ENCODE measurements around the gene TIMP2. TPM values are rescaled to one million over a fixed set of nuclear protein-coding genes. Genes with fewer than 3 reads are reported as not detected.

TIMP2 gene
- total and polyA plus RNA-seq, 2 of the 13 experiments (the other 11 are each of a cell fraction or from before 2014, with no cell fraction given) = 3.8 to 8.5 TPM

DNA sequence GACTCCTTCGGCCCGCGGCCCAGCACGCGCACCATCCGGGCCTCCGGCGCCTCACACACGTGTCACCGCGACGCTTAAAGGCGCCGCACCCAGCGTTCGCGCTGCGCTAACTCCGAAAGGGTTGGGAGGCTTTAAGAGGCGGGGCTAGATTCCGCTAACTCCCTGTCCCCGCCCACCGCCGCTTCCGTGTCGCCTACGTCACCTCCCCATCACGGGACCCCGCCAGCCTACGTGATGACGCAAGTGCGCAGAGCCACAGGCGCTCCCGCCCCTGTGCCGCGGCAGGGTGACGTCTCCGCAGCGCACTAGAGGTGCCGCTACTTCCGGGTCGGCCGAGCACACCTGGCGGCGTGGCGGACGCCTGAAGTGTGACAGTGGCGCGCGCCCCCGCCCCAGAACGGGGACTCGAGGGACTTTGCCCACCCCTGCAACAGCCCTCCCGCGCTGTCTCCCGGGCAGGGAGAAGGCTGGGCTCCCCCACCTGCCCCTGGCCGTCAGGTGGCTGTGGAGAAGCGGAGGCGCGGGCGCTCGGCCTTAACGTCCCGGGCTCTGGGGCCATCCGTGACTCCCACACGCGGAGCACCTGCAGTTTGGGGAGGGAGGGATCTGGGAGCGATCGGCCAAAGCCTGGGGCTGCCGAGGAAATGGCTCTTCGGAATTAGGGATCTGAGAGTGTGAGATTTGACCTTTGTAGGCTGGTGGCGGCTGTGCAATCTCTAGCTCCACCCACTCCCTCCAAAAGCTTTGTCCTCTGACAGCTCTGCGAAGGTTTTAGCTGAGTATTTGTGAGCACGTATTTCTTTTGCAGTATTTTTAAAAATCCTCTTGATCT is 84.2 kb downstream of the TIMP2 start, which contains the start of gene USP36 (continued):
- TF ChIP-seq ZNF205 (CRISPR knock-in tag; IDR thresholded peaks at IDR 0.05) (peak; percentile 95), KLF16 (CRISPR knock-in tag; IDR thresholded peaks at IDR 0.05) (peak in 1 of 2 experiments; percentile 95; a peak in 2 of 4 replicates), STAG1 (CRISPR knock-in tag; IDR thresholded peaks at IDR 0.05) (peak; percentile 35), ZNF333 (CRISPR knock-in tag; IDR thresholded peaks at IDR 0.05; ENCODE audit: borderline replicate concordance) (peak; percentile 74; the same call in 1 of the 2 replicates), POGZ (CRISPR knock-in tag; IDR thresholded peaks at IDR 0.05) (peak; percentile 96), BCL6 (CRISPR knock-in tag; IDR thresholded peaks at IDR 0.05) (peak; percentile 77), SNAI1 (CRISPR knock-in tag; IDR thresholded peaks at IDR 0.05; ENCODE audit: borderline replicate concordance) (no peak), ZNF253 (CRISPR knock-in tag; IDR thresholded peaks at IDR 0.05; ENCODE audit: borderline replicate concordance) (no peak), HHEX (CRISPR knock-in tag; IDR thresholded peaks at IDR 0.05) (0 out of 2 replicates have a peak, but pooled peaks have one; percentile 9), ZNF543 (CRISPR knock-in tag; IDR thresholded peaks at IDR 0.05) (peak; percentile 93), DNMT3B (CRISPR knock-in tag; conservative IDR thresholded peaks at IDR 0.05) (no peak), ZNF670 (CRISPR knock-in tag; IDR thresholded peaks at IDR 0.05; ENCODE audit: borderline replicate concordance) (peak; percentile 84), NPAS2 (CRISPR knock-in tag; IDR thresholded peaks at IDR 0.05; ENCODE audit: borderline replicate concordance) (no peak), ZMAT3 (CRISPR knock-in tag; conservative IDR thresholded peaks at IDR 0.05) (peak; percentile 76; the same call in 1 of the 2 replicates), FOXA1 (IDR thresholded peaks at IDR 0.05) (no peak), FOXA1 (CRISPR knock-in tag; IDR thresholded peaks at IDR 0.05) (peak; percentile 46), ZNF468 (CRISPR knock-in tag; IDR thresholded peaks at IDR 0.05) (no peak), ZNF446 (CRISPR knock-in tag; IDR thresholded peaks at IDR 0.05) (no peak; the same call in none of the 2 replicates), RFX5 (IDR thresholded peaks at IDR 0.05; ENCODE audit: low read depth, low read length) (peak; percentile 73; the same call in 1 of the 2 replicates), ZNF598 (CRISPR knock-in tag; IDR thresholded peaks at IDR 0.05; ENCODE audit: borderline replicate concordance) (peak; percentile 99), TBP (CRISPR knock-in tag; IDR thresholded peaks at IDR 0.05) (peak; percentile 68; the same call in 1 of the 2 replicates), ZNF563 (CRISPR knock-in tag; IDR thresholded peaks at IDR 0.05) (peak; percentile 93; the same call in 1 of the 2 replicates), CBX1 (IDR thresholded peaks at IDR 0.05; ENCODE audit: low read depth) (peak; percentile 16), MAFK (conservative IDR thresholded peaks at IDR 0.05 in 1 of 2, IDR thresholded peaks at IDR 0.05 in 1 of 2; ENCODE audit: low read length in 2 of 2) (no peak), HOXA3 (CRISPR knock-in tag; IDR thresholded peaks at IDR 0.05) (peak; percentile 100), TRIM24 (CRISPR knock-in tag; IDR thresholded peaks at IDR 0.05) (no peak)
- TF ChIP-seq, protein P1, sequence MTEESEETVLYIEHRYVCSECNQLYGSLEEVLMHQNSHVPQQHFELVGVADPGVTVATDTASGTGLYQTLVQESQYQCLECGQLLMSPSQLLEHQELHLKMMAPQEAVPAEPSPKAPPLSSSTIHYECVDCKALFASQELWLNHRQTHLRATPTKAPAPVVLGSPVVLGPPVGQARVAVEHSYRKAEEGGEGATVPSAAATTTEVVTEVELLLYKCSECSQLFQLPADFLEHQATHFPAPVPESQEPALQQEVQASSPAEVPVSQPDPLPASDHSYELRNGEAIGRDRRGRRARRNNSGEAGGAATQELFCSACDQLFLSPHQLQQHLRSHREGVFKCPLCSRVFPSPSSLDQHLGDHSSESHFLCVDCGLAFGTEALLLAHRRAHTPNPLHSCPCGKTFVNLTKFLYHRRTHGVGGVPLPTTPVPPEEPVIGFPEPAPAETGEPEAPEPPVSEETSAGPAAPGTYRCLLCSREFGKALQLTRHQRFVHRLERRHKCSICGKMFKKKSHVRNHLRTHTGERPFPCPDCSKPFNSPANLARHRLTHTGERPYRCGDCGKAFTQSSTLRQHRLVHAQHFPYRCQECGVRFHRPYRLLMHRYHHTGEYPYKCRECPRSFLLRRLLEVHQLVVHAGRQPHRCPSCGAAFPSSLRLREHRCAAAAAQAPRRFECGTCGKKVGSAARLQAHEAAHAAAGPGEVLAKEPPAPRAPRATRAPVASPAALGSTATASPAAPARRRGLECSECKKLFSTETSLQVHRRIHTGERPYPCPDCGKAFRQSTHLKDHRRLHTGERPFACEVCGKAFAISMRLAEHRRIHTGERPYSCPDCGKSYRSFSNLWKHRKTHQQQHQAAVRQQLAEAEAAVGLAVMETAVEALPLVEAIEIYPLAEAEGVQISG (CRISPR knock-in tag; IDR thresholded peaks at IDR 0.05) = peak; percentile 98
- TF ChIP-seq, protein P2, sequence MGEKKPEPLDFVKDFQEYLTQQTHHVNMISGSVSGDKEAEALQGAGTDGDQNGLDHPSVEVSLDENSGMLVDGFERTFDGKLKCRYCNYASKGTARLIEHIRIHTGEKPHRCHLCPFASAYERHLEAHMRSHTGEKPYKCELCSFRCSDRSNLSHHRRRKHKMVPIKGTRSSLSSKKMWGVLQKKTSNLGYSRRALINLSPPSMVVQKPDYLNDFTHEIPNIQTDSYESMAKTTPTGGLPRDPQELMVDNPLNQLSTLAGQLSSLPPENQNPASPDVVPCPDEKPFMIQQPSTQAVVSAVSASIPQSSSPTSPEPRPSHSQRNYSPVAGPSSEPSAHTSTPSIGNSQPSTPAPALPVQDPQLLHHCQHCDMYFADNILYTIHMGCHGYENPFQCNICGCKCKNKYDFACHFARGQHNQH (CRISPR knock-in tag; IDR thresholded peaks at IDR 0.05) = peak; percentile 94
- TF ChIP-seq, protein P3, sequence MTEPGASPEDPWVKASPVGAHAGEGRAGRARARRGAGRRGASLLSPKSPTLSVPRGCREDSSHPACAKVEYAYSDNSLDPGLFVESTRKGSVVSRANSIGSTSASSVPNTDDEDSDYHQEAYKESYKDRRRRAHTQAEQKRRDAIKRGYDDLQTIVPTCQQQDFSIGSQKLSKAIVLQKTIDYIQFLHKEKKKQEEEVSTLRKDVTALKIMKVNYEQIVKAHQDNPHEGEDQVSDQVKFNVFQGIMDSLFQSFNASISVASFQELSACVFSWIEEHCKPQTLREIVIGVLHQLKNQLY (CRISPR knock-in tag; IDR thresholded peaks at IDR 0.05) = peak; percentile 67
